Endothelial cell of umbilical vein (primary cell): Measurements from ENCODE around the gene ESRRA. TPM values are rescaled to one million over a fixed set of nuclear protein-coding genes. Genes with fewer than 3 reads are reported as not detected.

Experiments
- BruUV-seq: library from RNA; stranded (reverse); fragments of 400-500 nt; replicated peaks from 2 replicates; lab custom pipeline; 2021; lab: Mats Ljungman, UMichigan
- CTCF ChIA-PET: fragments of 300-600, 350-600 bp; sonication (Branson Sonifier 250); formaldehyde crosslinking; loops from one replicate; lab custom pipeline; 2021; ENCODE audit warnings: antibody characterized with exemption, inconsistent platforms; lab: Charles Lee
- POLR2A ChIA-PET: fragments of 300-600, 350-600 bp; sonication (Branson Sonifier 250); formaldehyde crosslinking; loops from one replicate; lab custom pipeline; 2021; ENCODE audit warnings: antibody characterized with exemption, inconsistent platforms; lab: Charles Lee
- DNase-seq: peaks from one replicate; pipeline ENCODE4 v3.0.0-alpha.2; 2011; ENCODE audit warnings: low read depth, low spot score
- FAIRE-seq: peaks from 2 replicates; lab custom pipeline; 2011; peaks lifted over from hg19 to GRCh38; lab: Jason Lieb, UNC
- H2AFZ ChIP-seq: 2 replicates; pipeline ENCODE4 v1.6.0; 2012; ENCODE audit warnings: low read depth, low read length, control low read depth, inconsistent platforms
- H3K27ac ChIP-seq: 2 replicates; pipeline ENCODE4 v1.5.1; 2011; ENCODE audit warnings: low read depth, mild to moderate bottlenecking, control low read depth, low read length, moderate library complexity; ENCODE audit not compliant: insufficient read depth
- H3K27me3 ChIP-seq, 2 experiments: 2 replicates each; pipeline versions ENCODE4 v1.6.0 to v1.6.1; 2011; ENCODE audit warnings: low read length in 2 of 2, mixed read lengths in 1 of 2; ENCODE audit not compliant: control insufficient read depth in 2 of 2, insufficient read depth in 2 of 2
- H3K36me3 ChIP-seq, 2 experiments: 2 replicates in 1 of 2; 3 replicates in 1 of 2; pipeline ENCODE4 v1.5.1; 2011; ENCODE audit warnings: low read length in 2 of 2, mild to moderate bottlenecking in 1 of 2, moderate library complexity in 1 of 2; ENCODE audit not compliant: control insufficient read depth in 2 of 2, insufficient read depth in 2 of 2; ENCODE audit errors: extremely low read depth in 1 of 2
- H3K4me1 ChIP-seq: 3 replicates; pipeline ENCODE4 v1.5.1; 2011; ENCODE audit warnings: mild to moderate bottlenecking, low read length; ENCODE audit not compliant: control insufficient read depth, insufficient read depth; ENCODE audit errors: extremely low read depth
- H3K4me2 ChIP-seq: 2 replicates; pipeline ENCODE4 v1.6.1; 2011; ENCODE audit warnings: low read length, control low read depth, mixed read lengths; ENCODE audit not compliant: insufficient read depth
- H3K4me3 ChIP-seq, 3 experiments: fragments of 200-600 bp in 1 of 3; sonication (generic), shearing (Covaris generic) in 1 of 3; replicated peaks in 1 of 3; 2 replicates each; pipeline ENCODE4 v1.5.1; 2011 to 2016; ENCODE audit warnings: control low read depth in 3 of 3, low read length in 3 of 3, mild to moderate bottlenecking in 2 of 3, inconsistent platforms in 1 of 3, low read depth in 1 of 3, moderate library complexity in 1 of 3; ENCODE audit not compliant: insufficient read depth in 1 of 3
- H3K79me2 ChIP-seq: 2 replicates; pipeline ENCODE4 v1.6.0; 2012; ENCODE audit warnings: low read length, inconsistent platforms; ENCODE audit not compliant: control insufficient read depth, insufficient read depth
- H3K9ac ChIP-seq: replicated peaks from 2 replicates; pipeline ENCODE3; 2011; ENCODE audit warnings: low read length, control low read depth; ENCODE audit not compliant: insufficient read depth; ENCODE audit errors: extremely low read depth
- H3K9me1 ChIP-seq: replicated peaks from 3 replicates; pipeline ENCODE4 v1.6.0; 2011; ENCODE audit warnings: mild to moderate bottlenecking, low read length; ENCODE audit not compliant: control insufficient read depth, insufficient read depth; ENCODE audit errors: extremely low read depth
- H3K9me3 ChIP-seq: replicated peaks from 2 replicates; pipeline ENCODE4 v1.5.1; 2012; ENCODE audit warnings: low read length, inconsistent platforms; ENCODE audit not compliant: control insufficient read depth, insufficient read depth
- H4K20me1 ChIP-seq: replicated peaks from 2 replicates; pipeline ENCODE3; 2011; ENCODE audit warnings: mild to moderate bottlenecking, low read length; ENCODE audit not compliant: control insufficient read depth, insufficient read depth; ENCODE audit errors: extremely low read depth
- EZH2 ChIP-seq: IDR thresholded peaks from 2 replicates; pipeline ENCODE4 v1.6.1; 2012; ENCODE audit warnings: borderline replicate concordance, low read depth, mild to moderate bottlenecking, moderate library complexity, low read length, inconsistent platforms; ENCODE audit not compliant: severe bottlenecking
- FOS ChIP-seq: IDR thresholded peaks from 2 replicates; pipeline ENCODE4 v1.6.1; 2011; ENCODE audit warnings: mild to moderate bottlenecking, low read length, moderate library complexity, borderline replicate concordance; ENCODE audit not compliant: insufficient read depth
- GATA2 ChIP-seq: IDR thresholded peaks from 2 replicates; pipeline ENCODE4 v1.7.0; 2011; ENCODE audit warnings: low read depth, mild to moderate bottlenecking, moderate library complexity, mixed read lengths, low read length; ENCODE audit not compliant: insufficient read length, insufficient read depth
- JUN ChIP-seq: IDR thresholded peaks from 2 replicates; pipeline ENCODE4 v1.6.1; 2011; ENCODE audit warnings: borderline replicate concordance, low read depth; ENCODE audit not compliant: insufficient read length, insufficient read depth
- MYC ChIP-seq: IDR thresholded peaks from one replicate; pipeline ENCODE4 v1.6.1; 2011; ENCODE audit warnings: mild to moderate bottlenecking, low read depth, low read length
- POLR2A ChIP-seq: IDR thresholded peaks from 2 replicates; pipeline ENCODE4 v1.6.1; 2012; ENCODE audit warnings: low read depth, mild to moderate bottlenecking, control low read depth, low read length
- POLR2AphosphoS5 ChIP-seq: IDR thresholded peaks from 2 replicates; pipeline ENCODE4 v1.6.1; 2012; ENCODE audit warnings: low read depth, mild to moderate bottlenecking, control low read depth, low read length, moderate library complexity; ENCODE audit not compliant: insufficient read depth
- dilution Hi-C: fragments of 300-500 bp; cut with MboI; formaldehyde crosslinking; loops from one replicate; pipeline ENCODE4 v1.15.0; 2019; ENCODE audit warnings: low sequenced_read_pairs; ENCODE audit not compliant: extremely low pct_ligation_motif_present
- intact Hi-C: fragments of 100-400 bp; cut with micrococcal nuclease; formaldehyde crosslinking; loops from one replicate; pipeline ENCODE4 v1.10.0; 2022
- polyA plus RNA-seq, 4 experiments: library from polyadenylated mRNA; depleted of rRNA in 3 of 4; stranded (reverse) in 3 of 4; unstranded in 1 of 4; fragments of >200 nt; gene quantifications; 2 replicates each; pipeline versions ENCODE4 v1.2.1 to v1.2.3, GENCODE V29; 2011 to 2012; ENCODE audit warnings: missing spikeins in 1 of 4
- total RNA-seq: library from RNA; stranded (reverse); gene quantifications from 2 replicates; pipeline ENCODE4 v1.2.3, GENCODE V29; 2021
- TF ChIP-seq, protein P1 (sequence below): IDR thresholded peaks from 2 replicates; pipeline ENCODE4 v1.6.1; 2011; ENCODE audit not compliant: insufficient read depth, insufficient read length
- TF ChIP-seq, protein P2 (sequence below), 2 donors: IDR thresholded peaks; 1 replicate in 1 of 2; 2 replicates in 1 of 2; pipeline ENCODE4 v1.5.1; 2011; ENCODE audit warnings: low read length in 2 of 2, mild to moderate bottlenecking in 2 of 2, moderate library complexity in 2 of 2, control low read depth in 1 of 2, inconsistent platforms in 1 of 2, low read depth in 1 of 2; ENCODE audit not compliant: insufficient read depth in 1 of 2; ENCODE audit errors: extremely low read depth in 1 of 2

ESRRA gene
- total and polyA plus RNA-seq, 2 donors (not counting 3 experiments of a cell fraction or from before 2014, with no cell fraction given) = 17.2 to 37.4 TPM

DNA sequence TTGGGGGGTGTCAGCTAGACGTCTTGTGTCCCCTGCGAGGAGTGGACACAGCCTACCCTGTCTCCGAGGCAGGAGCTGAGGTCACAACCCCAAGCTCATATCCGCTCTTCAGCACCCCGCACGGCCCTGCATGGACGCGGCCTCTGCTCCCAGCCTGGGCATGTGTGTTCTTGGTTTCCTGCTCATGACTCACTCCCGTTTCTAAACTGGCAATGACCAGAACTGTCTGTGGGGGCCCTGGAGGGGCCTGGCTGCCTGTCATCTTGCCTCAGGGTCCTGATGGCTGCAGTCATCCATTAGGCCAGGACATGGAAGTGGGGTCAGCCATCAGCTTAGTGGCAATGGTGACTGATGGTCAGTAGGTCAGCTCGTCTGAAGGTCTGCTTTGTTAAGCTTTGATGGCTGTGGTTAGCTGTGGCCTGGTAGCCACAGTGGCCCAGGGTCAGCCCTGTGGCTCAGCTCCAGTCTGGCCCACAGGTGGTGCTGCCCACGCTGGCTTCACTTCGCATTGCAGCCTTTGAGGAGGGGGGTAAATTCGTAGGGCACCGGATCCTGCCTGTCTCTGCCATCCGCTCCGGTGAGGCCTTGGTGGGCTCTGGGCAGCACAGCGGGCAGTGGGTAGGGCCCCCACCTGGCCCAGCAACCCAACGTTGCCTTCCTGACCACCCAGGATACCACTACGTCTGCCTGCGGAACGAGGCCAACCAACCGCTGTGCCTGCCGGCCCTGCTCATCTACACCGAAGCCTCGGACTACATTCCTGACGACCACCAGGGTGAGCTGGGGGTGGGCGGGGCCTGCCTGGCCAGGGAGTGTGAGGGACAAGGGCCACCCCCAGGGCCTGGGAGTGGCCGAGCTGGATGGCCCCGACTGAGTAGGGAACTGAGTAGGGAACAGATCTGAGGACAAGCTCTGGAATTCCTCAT, 42.0 kb upstream of the ESRRA start:
- no peak overlapping the region for H3K4me3 ChIP-seq
- FAIRE-seq = peak; percentile 98
- no peaks in the 10 kb centered on the region for H4K20me1 ChIP-seq
- no TSS peak for BruUV-seq
- peak overlapping the region; percentile 31 for H3K9ac ChIP-seq
- DNase-seq = peak; percentile 85
- H3K9me1 ChIP-seq = no peaks in the 10 kb centered on the region
- CTCF ChIA-PET = interaction anchor here (0.6 to 2.7 kb wide), 10 partner anchors 8 to 92 kb away, joined by 3 to 24 read pairs (median 4); partner anchors contain the start of genes CATSPERZ and PLCB3
- peak overlapping the region; percentile 38 for H3K4me2 ChIP-seq
- no peaks in the 10 kb centered on the region for H3K9me3 ChIP-seq
- dilution Hi-C loops (no loop called here), intact Hi-C loops (loop anchor here (1.0 kb wide), 1 partner anchor 12 kb away; the partner anchor contains the start of gene PLCB3)
- H2AFZ ChIP-seq = no peak overlapping the region
- POLR2A ChIA-PET = interaction anchor here (0.7 kb wide), 1 partner anchor 16 kb away, joined by 4 read pairs; the partner anchor contains the start of gene PPP1R14B
- no peaks in the 10 kb centered on the region for H3K27me3 ChIP-seq
- peak overlapping the region; percentile 83 for H3K27ac ChIP-seq
- no peaks in the 10 kb centered on the region for H3K79me2 ChIP-seq
- TF ChIP-seq GATA2 (no peak), POLR2A (peak; percentile 56), JUN (peak; percentile 66), EZH2 (no peak), POLR2AphosphoS5 (peak; percentile 77), FOS (peak; percentile 80), MYC (no peak)
- TF ChIP-seq, protein P1, sequence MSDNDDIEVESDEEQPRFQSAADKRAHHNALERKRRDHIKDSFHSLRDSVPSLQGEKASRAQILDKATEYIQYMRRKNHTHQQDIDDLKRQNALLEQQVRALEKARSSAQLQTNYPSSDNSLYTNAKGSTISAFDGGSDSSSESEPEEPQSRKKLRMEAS = peak; percentile 47
- TF ChIP-seq, protein P2, sequence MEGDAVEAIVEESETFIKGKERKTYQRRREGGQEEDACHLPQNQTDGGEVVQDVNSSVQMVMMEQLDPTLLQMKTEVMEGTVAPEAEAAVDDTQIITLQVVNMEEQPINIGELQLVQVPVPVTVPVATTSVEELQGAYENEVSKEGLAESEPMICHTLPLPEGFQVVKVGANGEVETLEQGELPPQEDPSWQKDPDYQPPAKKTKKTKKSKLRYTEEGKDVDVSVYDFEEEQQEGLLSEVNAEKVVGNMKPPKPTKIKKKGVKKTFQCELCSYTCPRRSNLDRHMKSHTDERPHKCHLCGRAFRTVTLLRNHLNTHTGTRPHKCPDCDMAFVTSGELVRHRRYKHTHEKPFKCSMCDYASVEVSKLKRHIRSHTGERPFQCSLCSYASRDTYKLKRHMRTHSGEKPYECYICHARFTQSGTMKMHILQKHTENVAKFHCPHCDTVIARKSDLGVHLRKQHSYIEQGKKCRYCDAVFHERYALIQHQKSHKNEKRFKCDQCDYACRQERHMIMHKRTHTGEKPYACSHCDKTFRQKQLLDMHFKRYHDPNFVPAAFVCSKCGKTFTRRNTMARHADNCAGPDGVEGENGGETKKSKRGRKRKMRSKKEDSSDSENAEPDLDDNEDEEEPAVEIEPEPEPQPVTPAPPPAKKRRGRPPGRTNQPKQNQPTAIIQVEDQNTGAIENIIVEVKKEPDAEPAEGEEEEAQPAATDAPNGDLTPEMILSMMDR (IDR thresholded peaks at IDR 0.05; ENCODE audit: extremely low read depth in 1 of 2, insufficient read depth in 1 of 2, low read depth in 1 of 2, low read length in 2 of 2) = no peak
- peaks cover 16 to 38% of the 10 kb centered on the region in 2 experiments for H3K36me3 ChIP-seq
- peaks cover 35% of the 10 kb centered on the region for H3K4me1 ChIP-seq
